ENCODE data around the gene HSPH1.

HSPH1 gene

GRCh38 chr13:31093145-31093885 lies 68.4 kb downstream of the HSPH1 start:
- no peak for DNase-seq

GRCh38 chr13:31092646-31093045 lies 69.1 kb downstream of the HSPH1 start:
- DNase-seq = no peak

- DNase-seq = no peak
Measured at GRCh38 chr13:31090961-31091624, 70.6 kb downstream of the HSPH1 start.

GRCh38 chr13:31090096-31090495 lies 71.6 kb downstream of the HSPH1 start:
- DNase-seq = no peak

GRCh38 chr13:31089649-31090048 lies 72.1 kb downstream of the HSPH1 start:
- DNase-seq = no peak

GRCh38 chr13:31088826-31089420 lies 72.8 kb downstream of the HSPH1 start:
- no peak for DNase-seq

Measured in hematopoietic multipotent progenitor cell treated with erythropoietin and hydrocortisone succinate and interleukin-3 and kit ligand, for 8 days (in vitro differentiated cells).